ENCODE data around the gene RHOBTB3.
A peak's percentile ranks its signal among the peaks of the same experiment; 100 is the strongest.

RHOBTB3 gene

DNA sequence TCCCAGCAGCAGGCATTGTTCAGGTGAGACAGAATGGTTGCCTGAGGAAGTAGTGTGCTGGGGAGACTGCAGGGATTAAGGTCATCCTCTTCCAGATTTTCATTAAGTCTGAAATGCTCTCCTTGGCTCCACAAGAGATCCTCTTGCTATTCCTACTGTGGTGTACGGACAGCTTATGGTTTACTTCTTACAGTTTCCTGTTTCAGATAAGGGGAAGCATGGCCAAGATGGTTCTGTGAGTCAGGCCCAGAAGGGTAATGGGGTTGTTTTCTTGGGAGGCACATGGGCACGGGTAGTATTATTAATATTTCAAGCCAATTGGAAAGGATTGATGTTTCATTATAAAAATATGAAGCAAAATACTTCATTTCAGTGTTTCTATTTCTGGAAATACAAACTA lies 48.5 kb downstream of the RHOBTB3 start:
- TF ChIP-seq TAF1 (IDR thresholded peaks at IDR 0.05; ENCODE audit: borderline replicate concordance, low read depth, low read length) (no peak), POLR2AphosphoS5 (IDR thresholded peaks at IDR 0.05; ENCODE audit: low read depth, low read length) (no peak), POLR2A (IDR thresholded peaks at IDR 0.05; ENCODE audit: low read depth, low read length) (no peak)
- no peak for DNase-seq (ENCODE audit: insufficient read length)
- FAIRE-seq: no peak

DNA sequence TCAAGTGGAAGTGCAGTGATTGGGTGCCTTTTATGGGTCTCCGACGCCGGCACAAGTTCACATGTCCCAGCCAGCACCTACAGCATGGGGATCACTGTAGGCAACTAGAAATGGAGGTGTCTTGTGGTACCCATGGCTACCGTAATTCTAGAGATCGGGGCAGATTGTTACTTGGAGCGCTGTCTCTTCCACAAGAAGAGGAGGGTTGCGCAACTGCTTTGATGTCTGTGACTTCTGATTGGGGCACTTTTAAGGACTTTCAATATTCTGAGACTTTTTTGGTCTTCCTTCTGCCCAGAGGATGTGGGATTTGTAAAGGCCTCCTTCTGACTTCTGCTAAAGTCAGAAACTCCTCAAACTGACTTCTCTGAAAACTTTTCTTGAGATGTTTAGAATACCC lies 49.5 kb downstream of the RHOBTB3 start:
- DNase-seq (ENCODE audit: insufficient read length) (no peak), FAIRE-seq (no peak)
- TF ChIP-seq TAF1 (IDR thresholded peaks at IDR 0.05; ENCODE audit: borderline replicate concordance, low read depth, low read length) (no peak), POLR2AphosphoS5 (IDR thresholded peaks at IDR 0.05; ENCODE audit: low read depth, low read length) (no peak), POLR2A (IDR thresholded peaks at IDR 0.05; ENCODE audit: low read depth, low read length) (no peak)

DNA sequence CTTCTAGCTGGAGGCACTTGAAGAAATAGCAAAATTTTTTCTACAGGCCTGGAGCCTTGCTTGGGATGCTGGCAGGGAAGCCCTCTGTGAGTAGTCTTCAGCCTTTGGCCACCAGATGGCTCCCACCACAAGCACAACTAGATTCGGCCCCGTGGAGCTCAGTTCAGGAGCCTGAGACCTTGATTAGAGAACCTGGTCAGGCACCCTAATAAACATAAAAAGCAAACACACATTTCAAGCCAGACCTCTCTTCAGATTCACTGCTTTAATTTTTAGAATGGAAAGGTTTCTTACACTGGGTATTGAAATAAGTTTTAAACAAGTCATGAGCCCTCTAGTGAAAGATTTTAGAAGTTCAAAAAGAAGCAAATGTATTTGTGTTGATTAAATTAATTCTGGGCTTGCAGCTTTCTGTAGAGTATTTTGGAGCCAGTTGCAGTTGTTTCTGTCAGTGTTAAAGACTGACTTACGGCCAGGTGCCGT lies 50.0 kb downstream of the RHOBTB3 start:
- no peak for TF ChIP-seq POLR2AphosphoS5 (IDR thresholded peaks at IDR 0.05; ENCODE audit: low read depth, low read length)
- no peak for TF ChIP-seq TAF1 (IDR thresholded peaks at IDR 0.05; ENCODE audit: borderline replicate concordance, low read depth, low read length)
- FAIRE-seq (peak; percentile 83), DNase-seq (ENCODE audit: insufficient read length) (peak; percentile 28)

DNA sequence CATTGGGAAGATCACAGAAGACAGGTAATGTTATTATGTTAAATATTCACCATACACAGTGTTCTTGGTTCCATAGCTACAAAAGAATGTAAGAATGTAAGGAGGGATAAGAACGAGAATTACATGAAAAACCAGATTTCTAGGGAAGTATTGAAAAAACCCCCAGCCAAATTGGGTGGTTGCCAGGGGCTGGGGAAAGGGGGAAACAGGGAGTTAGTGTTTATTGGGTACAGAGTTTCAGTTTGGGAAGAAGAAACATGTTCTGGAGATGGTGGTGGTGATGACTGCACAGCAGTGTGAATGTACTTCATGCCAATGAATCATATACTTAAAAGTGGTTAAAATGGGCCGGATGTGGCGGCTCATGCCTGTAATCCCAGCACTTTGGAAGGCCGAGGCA lies 51.0 kb downstream of the RHOBTB3 start:
- DNase-seq (ENCODE audit: insufficient read length) (no peak), FAIRE-seq (no peak)
- TF ChIP-seq TAF1 (IDR thresholded peaks at IDR 0.05; ENCODE audit: borderline replicate concordance, low read depth, low read length) (no peak), POLR2A (IDR thresholded peaks at IDR 0.05; ENCODE audit: low read depth, low read length) (no peak), POLR2AphosphoS5 (IDR thresholded peaks at IDR 0.05; ENCODE audit: low read depth, low read length) (no peak)

DNA sequence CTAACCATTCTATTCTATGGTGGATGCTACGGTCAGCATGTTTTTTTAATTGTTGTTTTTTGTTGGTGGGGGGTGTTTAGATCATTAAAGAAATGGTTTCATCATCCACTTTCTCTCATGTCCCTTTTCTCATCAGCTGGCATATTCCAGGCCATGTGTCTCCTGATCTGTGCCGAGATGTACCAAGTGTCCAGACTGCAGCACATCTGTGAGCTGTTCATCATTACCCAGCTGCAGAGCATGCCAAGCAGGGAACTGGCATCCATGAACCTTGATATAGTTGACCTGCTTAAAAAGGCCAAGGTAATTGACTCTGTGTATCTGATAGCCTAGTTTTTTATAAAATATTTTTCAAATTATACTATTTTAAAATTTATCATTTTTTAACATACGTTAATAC lies 52.5 kb downstream of the RHOBTB3 start:
- no peak for FAIRE-seq
- TF ChIP-seq POLR2A (IDR thresholded peaks at IDR 0.05; ENCODE audit: low read depth, low read length) (no peak), POLR2AphosphoS5 (IDR thresholded peaks at IDR 0.05; ENCODE audit: low read depth, low read length) (no peak), TAF1 (IDR thresholded peaks at IDR 0.05; ENCODE audit: borderline replicate concordance, low read depth, low read length) (no peak)
- no peak for DNase-seq (ENCODE audit: insufficient read length)

DNA sequence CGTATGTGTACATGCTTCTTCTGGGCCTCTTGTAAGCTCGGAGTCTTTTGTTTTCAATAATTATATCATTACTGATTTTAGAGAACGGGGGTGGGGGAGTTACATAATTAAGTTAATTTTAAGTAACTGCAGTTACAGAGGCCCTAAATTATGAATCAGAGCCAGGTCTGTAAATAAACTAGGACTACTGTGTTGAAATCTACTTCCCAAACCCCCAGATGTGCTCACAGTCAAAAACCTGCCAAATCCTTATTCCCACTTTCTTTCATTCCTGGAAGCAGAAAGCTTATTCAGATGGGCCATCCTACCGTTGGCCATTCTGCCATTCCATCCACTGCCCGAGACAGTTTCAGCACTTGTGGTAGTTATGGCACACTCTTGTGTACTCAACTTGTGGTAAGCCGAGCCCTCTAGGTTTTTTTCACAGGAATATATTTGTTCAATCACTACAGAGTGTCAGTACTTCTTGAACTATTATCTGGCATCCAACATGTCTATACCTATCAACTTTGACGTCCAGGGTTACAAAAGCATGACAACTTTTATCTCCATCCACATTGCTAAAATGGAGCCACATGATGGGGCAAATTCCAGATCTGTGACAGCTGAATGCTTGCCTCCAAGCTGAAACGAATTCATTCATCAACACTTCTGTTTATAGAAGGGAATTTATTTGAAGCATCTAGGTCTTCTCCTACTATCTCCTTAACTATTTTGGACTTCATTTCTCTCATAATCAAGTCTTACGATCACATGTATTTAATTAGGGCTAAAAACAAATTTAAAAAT lies 53.6 kb downstream of the RHOBTB3 start:
- no peak for FAIRE-seq
- TF ChIP-seq POLR2AphosphoS5 (IDR thresholded peaks at IDR 0.05; ENCODE audit: low read depth, low read length) (no peak), TAF1 (IDR thresholded peaks at IDR 0.05; ENCODE audit: borderline replicate concordance, low read depth, low read length) (no peak), POLR2A (IDR thresholded peaks at IDR 0.05; ENCODE audit: low read depth, low read length) (no peak)

DNA sequence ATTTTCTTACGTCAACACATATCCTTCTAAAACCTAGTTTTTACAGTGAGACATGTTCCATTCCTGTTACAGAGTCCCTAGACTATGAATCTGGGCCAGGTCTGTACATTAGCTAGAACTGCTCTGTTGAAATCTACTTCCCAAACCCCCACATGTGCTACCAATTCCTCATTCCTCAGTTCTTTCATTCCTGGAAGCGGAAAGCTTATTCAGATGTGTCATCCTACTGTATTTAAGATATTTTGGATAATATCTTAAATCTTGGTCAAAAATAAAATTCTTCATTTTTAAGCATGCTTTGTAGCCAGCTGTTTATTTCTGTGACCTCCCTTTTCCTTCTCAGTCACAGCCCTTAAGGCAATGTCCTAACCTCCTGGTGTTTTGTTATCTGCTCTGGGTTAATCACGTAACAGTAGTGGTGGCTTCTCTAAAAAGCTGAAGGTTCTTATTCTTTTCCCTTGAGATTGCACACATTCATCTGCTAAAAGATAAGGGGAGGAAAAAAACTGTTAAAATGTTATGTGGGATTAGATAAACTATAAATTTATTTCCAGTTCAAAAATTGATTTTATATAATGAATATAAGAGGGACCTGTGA lies 55.8 kb downstream of the RHOBTB3 start:
- TF ChIP-seq TAF1 (IDR thresholded peaks at IDR 0.05; ENCODE audit: borderline replicate concordance, low read depth, low read length) (no peak), POLR2AphosphoS5 (IDR thresholded peaks at IDR 0.05; ENCODE audit: low read depth, low read length) (no peak), POLR2A (IDR thresholded peaks at IDR 0.05; ENCODE audit: low read depth, low read length) (no peak)
- FAIRE-seq: no peak
- no peak for DNase-seq (ENCODE audit: insufficient read length)

More for the DNA sequence above, 53.6 kb downstream of the RHOBTB3 start:
- no peak for DNase-seq (ENCODE audit: insufficient read length)

DNA sequence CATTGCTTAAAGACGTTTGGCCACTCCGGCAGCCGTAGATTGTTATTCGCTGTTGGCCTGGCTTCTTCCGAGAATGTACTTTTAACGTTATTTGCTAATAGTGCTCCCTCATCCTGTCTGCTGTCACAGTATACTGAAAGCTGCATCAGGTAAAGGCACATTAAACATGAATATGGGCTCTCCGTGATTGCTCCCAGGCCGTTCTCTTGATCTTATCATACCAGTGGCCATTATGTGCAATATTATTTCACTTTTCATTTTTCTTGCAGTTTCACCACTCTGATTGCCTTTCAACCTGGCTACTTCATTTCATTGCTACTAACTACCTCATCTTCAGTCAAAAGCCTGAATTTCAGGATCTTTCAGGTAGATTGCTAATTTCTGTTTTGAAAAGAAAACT lies 57.4 kb downstream of the RHOBTB3 start:
- no peak for DNase-seq (ENCODE audit: insufficient read length)
- TF ChIP-seq TAF1 (IDR thresholded peaks at IDR 0.05; ENCODE audit: borderline replicate concordance, low read depth, low read length) (no peak), POLR2A (IDR thresholded peaks at IDR 0.05; ENCODE audit: low read depth, low read length) (no peak), POLR2AphosphoS5 (IDR thresholded peaks at IDR 0.05; ENCODE audit: low read depth, low read length) (no peak)
- FAIRE-seq: no peak

DNA sequence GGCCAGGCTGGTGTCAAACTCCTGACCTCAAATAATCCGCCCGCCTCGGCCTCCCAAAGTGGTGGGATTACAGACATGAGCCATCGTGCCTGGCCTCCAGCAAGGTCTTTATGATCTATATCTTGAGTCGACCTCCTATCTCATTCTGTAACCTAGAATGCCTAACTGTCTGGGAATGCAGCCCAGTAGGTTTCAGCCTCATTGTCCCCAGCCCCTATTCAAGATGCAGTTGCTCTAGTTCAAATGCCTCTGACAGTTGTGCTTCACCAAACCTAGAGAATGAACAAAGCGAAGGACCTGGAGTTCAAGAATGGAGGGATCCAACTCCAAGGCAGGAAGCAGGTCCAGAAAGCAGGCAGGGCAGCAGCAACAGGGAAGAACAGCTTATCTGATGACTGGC lies 60.6 kb downstream of the RHOBTB3 start:
- no peak for FAIRE-seq
- TF ChIP-seq TAF1 (IDR thresholded peaks at IDR 0.05; ENCODE audit: borderline replicate concordance, low read depth, low read length) (no peak), POLR2AphosphoS5 (IDR thresholded peaks at IDR 0.05; ENCODE audit: low read depth, low read length) (no peak), POLR2A (IDR thresholded peaks at IDR 0.05; ENCODE audit: low read depth, low read length) (no peak)
- DNase-seq (ENCODE audit: insufficient read length): no peak

DNA sequence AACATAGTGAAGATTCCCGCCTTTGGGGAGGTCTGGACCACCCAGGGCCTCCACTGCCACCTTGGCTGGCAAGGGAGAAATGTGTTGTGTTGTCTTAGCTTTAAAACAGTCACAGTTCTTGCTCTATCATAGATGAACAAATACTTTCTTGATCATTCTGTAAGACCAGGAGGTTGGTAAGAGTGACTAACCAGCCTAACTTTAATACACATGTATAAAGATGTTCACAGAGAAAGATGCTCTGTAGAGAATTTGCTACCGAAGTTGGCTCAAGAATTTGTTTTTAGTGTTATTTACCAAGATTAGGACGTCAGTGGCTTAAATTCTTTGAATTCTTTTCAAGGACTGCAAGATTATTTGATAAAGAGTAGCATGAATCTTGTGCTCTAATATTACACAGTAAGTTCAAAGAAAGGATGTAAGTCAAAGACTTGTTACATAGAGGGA lies 63.0 kb downstream of the RHOBTB3 start:
- TF ChIP-seq POLR2AphosphoS5 (IDR thresholded peaks at IDR 0.05; ENCODE audit: low read depth, low read length): no peak
- TF ChIP-seq POLR2A (IDR thresholded peaks at IDR 0.05; ENCODE audit: low read depth, low read length): no peak
- no peak for TF ChIP-seq TAF1 (IDR thresholded peaks at IDR 0.05; ENCODE audit: borderline replicate concordance, low read depth, low read length)
- FAIRE-seq (no peak), DNase-seq (ENCODE audit: insufficient read length) (no peak)

DNA sequence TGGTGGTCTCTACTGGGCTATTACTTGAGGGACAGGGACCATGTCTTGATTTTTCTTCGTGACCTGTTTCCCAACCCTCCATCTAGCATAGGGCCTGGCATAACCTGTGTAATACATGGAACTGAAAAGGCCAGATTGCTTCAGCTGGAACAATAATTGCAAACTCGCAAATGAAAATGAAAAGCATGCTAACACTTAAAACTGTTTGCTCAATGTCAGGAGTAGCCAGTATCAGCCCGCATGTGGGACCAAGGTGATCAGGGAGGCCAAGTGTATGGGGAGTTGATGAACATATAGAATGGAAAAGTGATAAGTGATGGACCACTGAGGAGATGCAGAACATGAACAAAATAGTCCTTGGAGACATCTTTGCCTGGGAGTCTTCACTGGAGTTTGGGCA lies 66.2 kb downstream of the RHOBTB3 start:
- DNase-seq (ENCODE audit: insufficient read length): no peak
- TF ChIP-seq POLR2AphosphoS5 (IDR thresholded peaks at IDR 0.05; ENCODE audit: low read depth, low read length) (no peak), POLR2A (IDR thresholded peaks at IDR 0.05; ENCODE audit: low read depth, low read length) (no peak), TAF1 (IDR thresholded peaks at IDR 0.05; ENCODE audit: borderline replicate concordance, low read depth, low read length) (no peak)
- no peak for FAIRE-seq

DNA sequence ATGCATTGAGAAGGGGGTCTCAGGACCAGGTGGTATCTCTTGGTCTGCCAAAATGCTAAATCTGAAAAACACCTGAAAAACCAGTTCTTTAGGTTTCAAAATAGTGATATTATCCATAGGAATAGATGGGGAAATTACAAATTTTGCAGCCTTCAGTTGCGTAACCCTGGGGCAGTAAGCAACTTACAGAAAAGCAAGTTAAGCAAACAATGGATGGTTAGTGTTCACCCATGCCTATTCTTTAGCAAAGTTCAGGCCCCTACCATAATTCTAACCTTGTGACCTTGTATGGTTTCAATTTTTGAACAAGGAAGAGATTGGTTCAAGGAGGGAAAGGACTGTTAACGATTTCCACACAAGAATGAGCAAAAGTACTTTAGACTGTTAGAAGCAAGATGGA lies 66.9 kb downstream of the RHOBTB3 start:
- DNase-seq (ENCODE audit: insufficient read length) (no peak), FAIRE-seq (no peak)
- TF ChIP-seq POLR2A (IDR thresholded peaks at IDR 0.05; ENCODE audit: low read depth, low read length) (no peak), TAF1 (IDR thresholded peaks at IDR 0.05; ENCODE audit: borderline replicate concordance, low read depth, low read length) (no peak), POLR2AphosphoS5 (IDR thresholded peaks at IDR 0.05; ENCODE audit: low read depth, low read length) (no peak)
